HCT116 (cell line): ENCODE data around the gene ABHD17C.

ENCODE experiments used
- ATF3 ChIP-seq: IDR thresholded peaks from 2 replicates; pipeline ENCODE4 v1.6.1; 2012
- CBX3 ChIP-seq: IDR thresholded peaks from 2 replicates; pipeline ENCODE4 v1.6.1; 2012; ENCODE audit warnings: low read depth
- CEBPB ChIP-seq: IDR thresholded peaks from 2 replicates; pipeline ENCODE4 v1.6.1; 2012; ENCODE audit warnings: low read depth
- CTCF ChIP-seq, 3 experiments: fragments of 200-600 bp in 1 of 3; sonication (generic) in 1 of 3; IDR thresholded peaks in 2 of 3; conservative IDR thresholded peaks in 1 of 3; 2 replicates each; pipeline ENCODE4 v1.5.1; 2012 to 2017; ENCODE audit warnings: low read depth in 2 of 3, low read length in 2 of 3, antibody characterized with exemption in 1 of 3, borderline replicate concordance in 1 of 3, control low read depth in 1 of 3, mild to moderate bottlenecking in 1 of 3, mixed read lengths in 1 of 3, mixed run types in 1 of 3, moderate library complexity in 1 of 3; ENCODE audit not compliant: insufficient read depth in 1 of 3
- EGR1 ChIP-seq: IDR thresholded peaks from 2 replicates; pipeline ENCODE4 v1.6.1; 2012; ENCODE audit warnings: low read depth
- ELF1 ChIP-seq: IDR thresholded peaks from 2 replicates; pipeline ENCODE4 v1.6.1; 2012; ENCODE audit warnings: low read depth, borderline replicate concordance
- EZH2 ChIP-seq: fragments of 200-600 bp; sonication (generic); IDR thresholded peaks from 2 replicates; pipeline ENCODE4 v1.6.1; 2017; ENCODE audit warnings: antibody characterized with exemption, mixed run types
- EZH2phosphoT487 ChIP-seq: fragments of 200-600 bp; IDR thresholded peaks from 2 replicates; pipeline ENCODE4 v1.6.1; 2018; ENCODE audit warnings: antibody characterized with exemption, borderline replicate concordance
- POLR2A ChIP-seq: IDR thresholded peaks from 2 replicates; pipeline ENCODE4 v1.7.0; 2011; ENCODE audit warnings: borderline replicate concordance; ENCODE audit not compliant: insufficient read depth, insufficient read length; ENCODE audit errors: extremely low read depth
- POLR2AphosphoS5 ChIP-seq: IDR thresholded peaks from 2 replicates; pipeline ENCODE4 v1.6.1; 2011; ENCODE audit warnings: mild to moderate bottlenecking, low read depth, low read length, moderate library complexity
- SIN3A ChIP-seq: IDR thresholded peaks from 2 replicates; pipeline ENCODE4 v1.6.1; 2012; ENCODE audit warnings: low read depth
- YY1 ChIP-seq: IDR thresholded peaks from 2 replicates; pipeline ENCODE4 v1.6.1; 2011; ENCODE audit warnings: low read length, low read depth, moderate library complexity, mild to moderate bottlenecking; ENCODE audit not compliant: insufficient replicate concordance; ENCODE audit errors: extremely low read depth
- ZBTB33 ChIP-seq: IDR thresholded peaks from 2 replicates; pipeline ENCODE4 v1.6.1; 2011; ENCODE audit warnings: mild to moderate bottlenecking, low read length, moderate library complexity; ENCODE audit not compliant: insufficient replicate concordance; ENCODE audit errors: extremely low read depth
- ZNF274 ChIP-seq: fragments of 200-500 bp; sonication (Bioruptor generic); IDR thresholded peaks from 2 replicates; pipeline ENCODE4 v1.6.1; 2014; ENCODE audit warnings: mild to moderate bottlenecking, low read depth, low read length, inconsistent platforms

GRCh38 chr15:80662129-80662528 is 33.0 kb upstream of the ABHD17C start:
- TF ChIP-seq CTCF (IDR thresholded peaks at IDR 0.05 in 2 of 3, conservative IDR thresholded peaks at IDR 0.05 in 1 of 3; ENCODE audit: borderline replicate concordance in 1 of 3, insufficient read depth in 1 of 3, low read depth in 2 of 3, low read length in 2 of 3), result no peak
- TF ChIP-seq POLR2A, result no peak
- no peak for TF ChIP-seq EZH2
- no peak for TF ChIP-seq POLR2AphosphoS5
- TF ChIP-seq YY1, result no peak
- TF ChIP-seq ELF1, result no peak
- no peak for TF ChIP-seq EZH2phosphoT487
- no peak for TF ChIP-seq ZNF274
- TF ChIP-seq SIN3A, result no peak
- no peak for TF ChIP-seq ATF3
- no peak for TF ChIP-seq EGR1
- TF ChIP-seq ZBTB33, result no peak
- TF ChIP-seq CEBPB, result no peak
- no peak for TF ChIP-seq CBX3
